Heart right ventricle (tissue), 16 donors: ENCODE data around the gene CALM3. TPM values are rescaled to one million over a fixed set of nuclear protein-coding genes. Genes with fewer than 3 reads are reported as not detected.

Experiments used
- ATAC-seq, 8 donors: fragments of 200-7000 bp; cut with Tn5 transposase; one replicate each; pipeline ENCODE4 v1.9.1; 2020; ENCODE audit warnings: mild to moderate bottlenecking in 8 of 8, moderate library complexity in 8 of 8, moderate number of reproducible peaks in 1 of 8
- DNase-seq, 2 donors: peaks; one replicate each; pipeline ENCODE4 v3.0.0-alpha.2; 2020
- H3K27ac ChIP-seq, 10 donors: fragments of 200-600 bp; sonication (generic) in 2 of 10; one replicate each; pipeline versions ENCODE4 v1.5.0 to v1.8.0; 2020 to 2022; ENCODE audit warnings: mild to moderate bottlenecking in 3 of 10
- H3K27me3 ChIP-seq, 7 donors: fragments of 200-600 bp; one replicate each; pipeline ENCODE4 v1.8.0; 2021 to 2022; ENCODE audit warnings: mild to moderate bottlenecking in 2 of 7
- H3K36me3 ChIP-seq, 9 donors: fragments of 200-600 bp; sonication (generic) in 1 of 9; one replicate each; pipeline versions ENCODE4 v1.5.0 to v1.8.0; 2020 to 2022; ENCODE audit warnings: mild to moderate bottlenecking in 2 of 9
- H3K4me1 ChIP-seq, 9 donors: fragments of 200-600 bp; sonication (generic) in 1 of 9; one replicate each; pipeline versions ENCODE4 v1.5.0 to v1.8.0; 2020 to 2022; ENCODE audit warnings: mild to moderate bottlenecking in 4 of 9
- H3K4me3 ChIP-seq, 10 donors: fragments of 200-600 bp; sonication (generic) in 2 of 10; one replicate each; pipeline versions ENCODE4 v1.5.0 to v1.8.0; 2020 to 2022; ENCODE audit warnings: mild to moderate bottlenecking in 7 of 10, moderate library complexity in 2 of 10
- H3K9me3 ChIP-seq, 11 donors: fragments of 200-600 bp in 10 of 11; sonication (generic) in 2 of 11; one replicate each; pipeline versions ENCODE4 v1.5.0 to v1.8.0; 2013 to 2022; ENCODE audit warnings: mild to moderate bottlenecking in 2 of 11, control low read depth in 1 of 11, moderate library complexity in 1 of 11
- CTCF ChIP-seq, 9 donors: fragments of 200-600 bp; sonication (generic) in 2 of 9; IDR thresholded peaks; one replicate each; pipeline versions ENCODE4 v1.5.0 to v1.8.0; 2021 to 2022; ENCODE audit warnings: antibody characterized with exemption in 9 of 9, mild to moderate bottlenecking in 5 of 9, moderate library complexity in 1 of 9
- WGBS, 2 donors: extraction: QIAGEN DNeasy Blood & Tissue Kit; methylation state at CpG; one replicate each; pipeline ENCODE4 v1.1.7; 2013; ENCODE audit warnings: inconsistent platforms in 1 of 2; 5-methylcytosine and 5-hydroxymethylcytosine counted together
- intact Hi-C, 10 donors: fragments of 100-400 bp; cut with DNase I; formaldehyde crosslinking; loops; one replicate each; pipeline versions ENCODE4 v1.11.1 to v1.14.2; 2022
- polyA plus RNA-seq, 2 donors: library from polyadenylated mRNA; stranded (reverse); fragments of 200-250 nt; gene quantifications; one replicate each; pipeline ENCODE4 v1.2.3, GENCODE V29; 2013
- total RNA-seq, 10 donors: library from RNA; stranded (reverse); fragmentation: NEBNext Ultra II Directional in 3 of 10; extraction: Animal tissue kit (Norgen Biotek cat#: 25700) in 3 of 10; gene quantifications; one replicate each; pipeline versions ENCODE4 v1.2.1 to v1.2.4, GENCODE V29; 2021 to 2023
- donor health status: Arrhythmogenic right ventricular cardiomyopathy.
- donor health status: ischemic (EF 13 %, LVEDD 7.1; RV severe dilation, severe dysfunction).
- donor health status: healthy with polysubstance abuse.
- donor health status: DM: no; HTN: yes; CAD: no.
- donor health status: DM: no; HTN: no; CAD: no.
- donor health status: ischemic (EF 25% LVEDD 6.9; RV normal size, moderate dysfunction).
- donor health status: ischemic (EF 25% LVEDD 5.7; RV mildly dilated, moderate dysfunction).
- donor health status: healthy.
- donor health status: DM: yes; HTN: yes; CAD: no.
- donor health status: Ischemic cardiomyopathy.
- donor health status: ischemic (EF 35%, LVEDD 5.7; RV mildly dilated, moderate dysfunction).
- donor health status: nonischemic (EF 11% LVEDD 7.7; RV severe dilation, severe dysfunction).
- donor health status: DM: yes; HTN: yes; CAD: no.
- donor health status: PGD.
- donor health status: ischemic (EF 29% LVEDD 5.4; RV normal size, mild dysfunction).
- donor health status: nonischemic (EF 23%, LVEDD 6.1; RV moderate dilation, normal function).

Gene CALM3
- total and polyA plus RNA-seq, 12 donors = 214 to 488 (median 298) TPM

DNA sequence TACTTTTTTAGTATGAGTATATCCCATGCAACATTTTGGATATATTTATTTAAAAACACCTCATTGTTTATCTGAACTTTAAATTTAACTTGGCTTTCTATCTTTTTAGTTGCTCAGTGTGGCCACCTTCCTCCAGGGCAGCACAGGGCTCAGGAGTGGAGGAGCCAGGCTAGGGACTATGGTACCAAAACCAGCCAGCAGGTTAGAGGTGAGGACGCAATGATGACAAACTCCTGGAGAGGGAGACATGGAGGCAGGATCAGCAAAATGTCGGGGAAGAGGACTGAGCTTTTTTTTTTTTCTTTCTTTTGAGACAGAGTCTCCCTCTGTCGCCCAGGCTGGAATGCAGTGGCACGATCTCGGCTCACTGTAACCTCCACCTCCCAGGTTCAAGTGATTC is 29.6 kb upstream of the CALM3 start:
- H3K4me1 ChIP-seq = no peaks in the 10 kb centered on the region
- H3K9me3 ChIP-seq = no peaks in the 10 kb centered on the region
- no peaks in the 10 kb centered on the region for H3K36me3 ChIP-seq
- no peaks in the 10 kb centered on the region for H3K27me3 ChIP-seq
- DNase-seq (no peak), ATAC-seq (no peak)
- TF ChIP-seq CTCF (IDR thresholded peaks at IDR 0.05) = no peak
- H3K27ac ChIP-seq = no peak overlapping the region
- no peak overlapping the region for H3K4me3 ChIP-seq
- intact Hi-C loops = no loop called here
- WGBS, 2 donors = 50 to 57% methylated on average over 5 of the region's 5 CpGs

GRCh38 chr19:46573679-46574498 is 27.2 kb upstream of the CALM3 start:
- no peaks in the 10 kb centered on the region for H3K9me3 ChIP-seq
- ATAC-seq (no peak), DNase-seq (no peak)
- H3K4me3 ChIP-seq = no peak overlapping the region
- peaks cover 0 to 5% (median 0%) of the 10 kb centered on the region in 9 donors for H3K4me1 ChIP-seq
- no peak for TF ChIP-seq CTCF (IDR thresholded peaks at IDR 0.05)
- H3K27ac ChIP-seq = no peak overlapping the region
- 84 to 85% methylated on average over 8 of the region's 8 CpGs for WGBS, 2 donors
- no peaks in the 10 kb centered on the region for H3K27me3 ChIP-seq
- intact Hi-C loops = no loop called here
- no peaks in the 10 kb centered on the region for H3K36me3 ChIP-seq

- Histone ChIP-seq H3K36me3 (no peaks in the 10 kb centered on the region), H3K27ac (no peak overlapping the region), H3K4me3 (no peak overlapping the region), H3K27me3 (no peaks in the 10 kb centered on the region), H3K4me1 (peaks cover 0 to 5% (median 0%) of the 10 kb centered on the region in 9 donors), H3K9me3 (no peaks in the 10 kb centered on the region)
- 61 to 66% methylated on average over 11 of the region's 11 CpGs for WGBS, 2 donors
- ATAC-seq = no peak
- TF ChIP-seq CTCF (IDR thresholded peaks at IDR 0.05) = no peak
- DNase-seq = no peak
- intact Hi-C loops = no loop called here
Observed at GRCh38 chr19:46574533-46574932, 26.6 kb upstream of the CALM3 start.

- TF ChIP-seq CTCF (IDR thresholded peaks at IDR 0.05) = no peak
- DNase-seq = no peak
- Histone ChIP-seq H3K36me3 (no peaks in the 10 kb centered on the region), H3K27ac (no peak overlapping the region), H3K4me1 (peaks cover 0 to 5% (median 0%) of the 10 kb centered on the region in 9 donors), H3K27me3 (no peaks in the 10 kb centered on the region), H3K9me3 (peaks cover 0 to 11% (median 0%) of the 10 kb centered on the region in 11 donors), H3K4me3 (no peak overlapping the region)
- intact Hi-C loops = no loop called here
- ATAC-seq = no peak
- WGBS, 2 donors = 94 to 96% methylated on average over 4 of the region's 4 CpGs
Observed at GRCh38 chr19:46578450-46578849, 22.7 kb upstream of the CALM3 start.
